Raji (cell line): ENCODE results near the gene TSPO.

Source experiments
- POLR2A ChIP-seq: IDR thresholded peaks from 2 replicates; pipeline ENCODE4 v1.6.1; 2011; ENCODE audit warnings: low read depth, low read length, control low read depth; ENCODE audit not compliant: insufficient read depth

The TSPO gene

DNA sequence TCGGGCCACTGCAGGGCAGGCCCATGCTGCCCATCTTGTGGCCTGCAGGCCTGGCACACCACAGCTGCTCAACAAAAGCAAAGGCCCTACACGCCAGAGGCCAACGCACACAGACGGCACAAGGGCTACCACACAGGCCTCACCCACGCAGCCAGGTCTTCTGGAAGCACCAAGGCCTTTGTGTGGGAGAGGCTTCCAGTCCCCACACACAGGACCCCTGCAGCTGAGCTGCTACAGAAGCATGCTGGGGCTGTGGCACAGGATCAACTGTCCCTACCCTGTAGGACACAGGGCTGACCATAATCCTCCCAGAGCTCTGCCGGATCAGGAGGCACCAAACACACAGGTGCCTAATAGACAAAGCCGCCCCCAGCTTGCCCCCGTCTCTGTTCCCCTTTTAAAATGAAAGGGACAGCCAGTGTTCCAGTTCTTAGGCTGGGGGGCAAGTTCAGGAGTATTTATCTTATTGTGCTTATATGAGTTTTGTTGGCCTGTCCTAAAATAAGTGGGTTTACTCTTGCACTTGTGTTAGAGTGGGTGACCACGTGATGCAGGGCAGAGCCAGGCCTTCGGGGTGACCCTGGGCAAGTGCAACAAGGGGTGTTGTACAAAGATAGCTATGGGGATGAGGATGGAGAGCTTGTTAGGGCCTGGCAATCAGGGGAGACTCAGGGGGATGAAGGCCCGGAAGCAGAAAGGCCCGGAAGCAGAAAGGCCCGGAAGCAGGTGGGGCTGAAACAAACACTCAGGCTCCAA, 30.1 kb downstream of the TSPO start:
- TF ChIP-seq POLR2A: 0 out of 2 replicates have a peak, but pooled peaks have one; percentile 17

DNA sequence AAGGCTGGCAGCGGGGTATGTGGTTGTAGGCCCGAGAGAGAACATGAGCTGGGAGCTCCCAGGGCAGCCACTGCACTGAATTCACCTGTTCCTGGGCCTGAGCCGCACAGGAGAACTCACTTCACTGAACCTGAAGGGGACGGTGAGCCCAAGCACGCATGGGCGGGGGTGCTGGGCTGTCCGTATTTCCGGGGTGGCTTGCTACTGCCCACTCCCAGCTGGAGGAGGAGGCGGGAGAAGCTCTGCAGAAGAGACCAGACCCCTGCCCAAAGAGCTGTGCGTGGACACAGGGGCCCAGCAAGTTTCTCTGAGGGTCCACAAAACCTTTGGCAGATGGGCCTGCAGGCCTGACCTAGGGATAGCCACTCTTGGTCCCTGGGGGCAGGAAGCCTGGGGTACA, 30.8 kb downstream of the TSPO start:
- TF ChIP-seq POLR2A: no peak

DNA sequence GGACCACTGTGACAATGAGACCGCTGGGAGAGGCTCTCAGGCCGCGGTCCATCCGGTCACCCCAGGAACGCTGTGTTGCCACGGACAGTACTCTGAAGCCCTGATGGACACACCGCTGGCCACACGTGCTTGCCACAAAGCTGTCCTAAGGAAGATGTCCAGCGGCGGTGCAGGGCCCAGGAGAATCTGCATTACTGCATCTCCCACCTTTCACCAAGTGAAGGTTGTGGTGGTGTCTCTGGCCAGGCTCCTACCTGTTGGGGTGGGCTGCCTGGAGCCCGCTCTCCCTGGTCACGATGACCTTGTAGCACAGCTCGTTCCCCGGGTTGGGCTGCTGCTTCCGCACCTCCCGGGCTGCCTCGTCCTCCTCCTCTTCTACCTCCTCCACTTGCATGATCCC, 31.4 kb downstream of the TSPO start:
- no peak for TF ChIP-seq POLR2A

DNA sequence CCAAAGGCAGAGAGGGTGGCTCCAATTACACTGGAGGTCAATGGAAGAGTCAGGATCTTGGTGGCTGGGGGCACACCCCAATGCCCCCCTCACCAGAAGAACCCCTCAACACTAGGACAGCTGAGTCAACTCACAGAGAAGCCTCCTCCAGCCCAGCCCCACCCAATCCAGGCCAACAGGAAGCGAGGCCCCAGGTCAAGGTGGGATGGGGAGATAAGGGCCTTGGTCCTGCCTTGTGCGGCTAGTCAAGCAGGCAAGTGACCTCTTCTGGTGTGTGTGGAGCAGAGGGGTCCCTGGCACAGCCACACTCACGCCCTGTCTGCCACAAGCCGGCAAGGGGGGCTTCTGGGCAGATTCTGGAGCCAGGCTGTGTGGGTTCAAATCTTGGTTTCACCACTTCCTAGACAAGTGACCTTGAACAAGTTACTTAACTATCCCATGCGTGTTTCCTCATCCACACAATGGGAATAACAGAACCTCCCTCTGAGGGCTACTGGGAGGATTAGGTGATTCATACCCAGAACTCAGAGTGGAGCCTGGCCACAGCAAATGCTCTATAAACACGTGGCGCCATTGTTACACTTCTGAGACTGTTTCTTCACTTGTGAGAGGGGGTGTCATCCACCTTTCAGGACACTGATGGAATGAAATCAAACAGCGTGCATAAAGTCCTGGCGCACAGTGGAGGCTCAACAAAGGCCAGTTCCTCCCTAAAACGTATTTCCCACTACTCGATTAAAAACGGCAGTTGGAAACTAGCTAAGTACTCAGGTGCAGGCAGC, 32.3 kb downstream of the TSPO start:
- no peak for TF ChIP-seq POLR2A

DNA sequence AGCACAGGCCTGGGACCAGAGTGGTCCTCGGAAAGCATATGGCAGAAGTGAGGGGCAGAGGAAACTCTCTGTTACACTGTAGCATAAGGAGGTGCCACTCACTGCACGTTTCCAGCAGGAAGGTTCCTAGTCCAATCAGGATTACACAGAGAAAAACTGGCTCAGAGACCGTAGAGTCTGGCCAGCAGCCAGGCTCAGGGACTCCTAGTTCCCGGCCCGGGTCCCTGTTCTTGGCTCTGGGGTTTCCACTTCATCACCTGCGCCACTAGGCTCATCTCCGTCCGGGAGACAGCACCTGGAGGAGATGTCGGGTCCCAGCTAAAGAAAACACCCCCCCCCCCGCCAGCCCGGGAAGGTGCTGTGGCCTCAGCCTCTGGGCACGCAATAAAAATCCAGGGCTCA, 34.5 kb downstream of the TSPO start:
- no peak for TF ChIP-seq POLR2A

DNA sequence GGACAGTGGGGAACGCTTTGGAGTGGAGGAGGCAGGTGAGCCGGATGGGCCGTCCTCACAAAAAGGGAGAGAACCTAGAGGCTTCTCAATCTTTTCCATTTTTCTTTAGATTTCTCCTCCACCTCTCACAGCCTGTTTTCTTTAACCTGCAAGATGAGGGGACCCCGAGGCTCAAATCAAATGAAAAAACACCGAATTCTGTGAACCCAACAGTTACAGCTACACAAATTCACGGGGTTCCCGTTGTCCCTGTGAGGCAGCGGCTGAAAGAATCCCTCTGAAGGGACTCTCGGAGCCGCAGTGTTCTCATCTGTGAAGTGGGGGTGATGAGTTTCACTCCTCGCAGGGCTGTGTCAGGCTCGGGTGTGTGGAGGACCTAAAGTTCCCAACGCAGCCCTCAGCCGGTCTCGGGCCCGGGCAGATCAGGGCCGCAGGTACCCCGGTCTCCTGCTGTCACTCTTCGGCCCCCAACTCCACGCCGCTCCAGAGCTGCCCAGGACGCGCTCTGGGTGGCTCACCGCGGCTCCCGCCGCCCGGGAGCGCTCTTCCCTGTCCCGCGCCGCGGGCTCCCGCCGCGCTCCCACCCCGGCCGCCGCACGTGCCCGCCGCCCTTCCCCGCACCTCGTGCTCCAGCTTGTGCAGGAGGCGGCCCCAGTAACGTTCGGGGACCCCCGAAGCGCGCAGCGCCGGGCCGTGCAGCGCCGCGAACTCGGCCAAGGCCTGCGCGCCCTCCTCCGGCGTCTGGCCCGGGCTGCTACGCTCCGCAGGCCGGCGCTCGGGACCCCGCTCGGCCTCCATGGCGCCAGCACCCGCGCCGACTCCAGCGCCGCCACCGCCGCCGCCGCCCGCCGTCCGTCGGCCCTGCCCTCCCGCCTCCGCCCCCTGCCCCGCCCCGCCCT, 35.2 kb downstream of the TSPO start, which contains the start of gene TTLL12:
TSS of gene TTLL12 (minus strand) at position 863 of the 899 bp plus-strand sequence. CDS start at position 798, 65 bp downstream.
- peak; percentile 74 for TF ChIP-seq POLR2A

DNA sequence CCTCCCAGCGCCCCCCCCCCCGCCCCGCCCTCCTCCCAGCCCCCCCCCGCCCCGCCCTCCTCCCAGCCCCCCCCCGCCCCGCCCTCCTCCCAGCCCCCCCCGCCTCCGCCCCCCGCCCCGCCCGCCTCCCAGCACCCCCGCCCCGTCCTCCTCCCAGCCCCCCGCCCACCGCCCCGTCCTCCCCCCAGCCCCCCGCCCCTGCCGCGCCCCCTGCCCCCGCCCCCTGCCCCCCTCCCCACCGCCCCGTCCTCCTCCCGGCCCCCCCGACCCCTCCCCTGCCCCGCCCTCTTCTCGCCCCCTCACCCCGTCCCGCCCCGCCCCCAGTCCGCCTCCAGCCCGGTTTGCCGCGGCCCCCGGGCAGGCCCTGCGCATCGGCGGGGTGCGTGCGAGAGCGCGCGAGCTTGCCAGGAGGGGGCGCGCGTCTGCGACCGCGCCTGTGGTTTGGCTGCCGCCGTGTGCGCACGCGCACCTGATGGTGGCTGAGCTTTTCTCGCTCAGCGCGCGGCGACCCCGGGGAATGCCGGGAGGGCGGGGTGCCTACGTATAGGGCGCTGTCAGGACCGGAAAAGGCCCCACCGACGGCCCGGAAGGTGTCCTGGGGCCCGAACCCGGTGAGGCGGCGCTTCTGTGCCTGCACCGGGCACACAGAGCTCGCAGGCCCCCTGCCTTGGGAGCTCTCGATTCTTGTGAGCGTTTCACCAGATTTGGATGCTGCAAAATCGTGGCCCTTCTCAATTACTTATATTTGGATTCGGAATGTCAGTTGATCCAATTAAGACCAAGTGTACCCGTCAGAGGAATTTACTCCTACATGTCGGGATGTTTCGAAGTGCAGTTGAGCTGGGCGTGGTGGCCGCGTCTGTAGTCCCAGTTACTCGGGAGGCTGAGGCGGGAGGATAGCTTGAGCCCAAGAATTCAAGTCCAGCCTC, 36.1 kb downstream of the TSPO start:
- peak; percentile 94 for TF ChIP-seq POLR2A

DNA sequence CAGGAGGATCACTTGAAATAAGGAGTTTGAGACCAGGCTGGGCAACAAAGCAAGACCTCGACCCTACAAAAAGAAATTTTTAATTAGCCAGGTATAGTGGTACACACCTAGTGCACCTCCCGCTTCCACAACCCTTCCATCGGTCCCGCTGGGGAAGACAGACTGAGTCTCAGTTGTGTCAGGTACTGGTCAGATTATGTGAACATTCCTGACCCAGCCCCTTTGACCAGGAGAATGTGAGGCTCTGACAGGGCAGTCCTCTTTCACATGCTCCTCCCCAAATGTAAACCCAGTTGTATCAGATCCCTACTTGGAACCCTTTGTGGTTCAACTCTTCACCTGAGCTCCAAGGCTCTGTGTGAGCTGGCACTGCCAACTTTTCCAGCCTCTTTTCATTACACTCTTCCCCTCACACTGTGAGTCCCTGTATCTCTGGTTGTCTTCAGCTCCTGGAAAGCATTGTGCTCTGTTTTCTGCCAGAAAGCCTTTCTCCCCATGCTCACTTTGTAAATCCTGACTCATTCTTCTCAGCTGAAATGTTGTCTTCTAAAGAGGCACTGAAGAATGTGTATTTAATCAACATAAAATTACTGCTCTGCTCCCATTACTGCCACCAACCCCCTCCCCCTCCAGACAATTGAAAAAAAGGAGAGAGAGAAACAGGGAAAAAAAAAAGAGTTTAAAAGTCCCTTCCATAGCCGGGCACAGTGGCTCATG, 37.6 kb downstream of the TSPO start:
- TF ChIP-seq POLR2A: no peak

DNA sequence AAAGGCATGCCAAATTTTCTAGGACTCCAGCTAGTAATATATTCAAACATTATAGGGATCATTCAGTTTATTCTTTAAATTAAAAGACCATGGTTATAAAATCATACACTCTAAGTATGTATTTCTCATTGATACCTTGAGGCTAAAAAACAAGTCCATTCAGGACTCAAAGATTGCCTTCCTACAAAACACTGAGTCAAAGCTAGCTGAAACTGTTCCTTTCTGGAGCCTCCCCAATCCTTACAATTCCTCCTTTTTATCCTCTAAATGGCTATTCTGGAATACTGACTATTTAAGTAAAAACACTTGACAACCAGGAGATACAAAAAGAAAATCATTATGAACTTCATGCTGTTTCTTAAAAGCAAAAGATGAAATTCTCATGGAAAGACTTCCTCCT, 40.5 kb downstream of the TSPO start:
- no peak for TF ChIP-seq POLR2A

DNA sequence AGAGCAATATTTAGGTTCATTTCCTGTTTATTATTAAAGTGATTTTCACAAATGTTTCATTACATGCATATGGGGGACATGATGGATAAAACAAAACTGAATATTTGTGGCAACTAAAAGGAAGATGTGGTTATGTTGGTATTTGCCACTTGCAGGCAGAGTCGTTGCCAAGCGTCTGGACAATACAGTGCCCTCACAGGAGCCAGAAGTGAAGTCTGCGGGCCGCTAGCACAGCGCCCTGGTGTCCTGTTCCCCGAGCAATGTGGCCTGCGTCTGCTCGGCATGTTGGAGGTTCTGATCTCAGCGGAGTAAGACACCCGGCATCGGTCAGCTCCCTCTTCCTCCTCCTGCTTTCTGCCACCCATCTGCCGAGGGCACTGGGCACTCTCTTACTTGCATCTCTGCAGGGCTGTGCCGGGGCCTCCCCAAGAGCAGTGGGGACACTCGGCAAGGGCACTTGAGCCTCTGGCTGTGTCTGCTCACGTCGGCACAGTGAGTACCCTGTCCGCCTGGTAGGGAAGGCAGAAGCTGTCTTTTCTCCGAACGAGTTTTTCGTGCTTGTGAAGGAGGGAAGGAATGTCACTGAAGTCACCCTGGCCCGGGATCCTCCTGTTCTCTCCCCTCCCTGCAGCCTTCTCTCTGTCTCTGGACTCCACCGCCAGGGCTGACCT, 46.0 kb downstream of the TSPO start:
- no peak for TF ChIP-seq POLR2A

DNA sequence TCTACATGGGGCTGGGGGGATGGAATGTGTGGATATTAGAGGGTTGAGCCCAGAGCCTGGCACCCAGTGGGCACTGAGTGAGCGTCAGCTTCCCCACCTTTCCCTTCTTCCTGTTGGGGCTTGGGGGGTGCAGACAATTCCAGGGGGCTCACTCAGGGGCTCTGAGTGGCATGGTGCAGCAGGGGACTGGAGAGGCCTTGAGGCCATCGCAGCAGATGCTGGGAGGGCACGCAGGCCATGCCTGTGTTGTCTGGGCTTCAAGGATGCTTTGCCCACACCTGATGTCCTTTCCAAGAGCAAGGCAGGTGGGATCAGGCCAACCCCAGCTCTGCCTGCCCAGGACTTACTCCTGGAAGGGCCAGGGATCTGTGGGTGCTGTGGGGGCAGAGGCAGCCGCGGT, 46.8 kb downstream of the TSPO start:
- TF ChIP-seq POLR2A: no peak

DNA sequence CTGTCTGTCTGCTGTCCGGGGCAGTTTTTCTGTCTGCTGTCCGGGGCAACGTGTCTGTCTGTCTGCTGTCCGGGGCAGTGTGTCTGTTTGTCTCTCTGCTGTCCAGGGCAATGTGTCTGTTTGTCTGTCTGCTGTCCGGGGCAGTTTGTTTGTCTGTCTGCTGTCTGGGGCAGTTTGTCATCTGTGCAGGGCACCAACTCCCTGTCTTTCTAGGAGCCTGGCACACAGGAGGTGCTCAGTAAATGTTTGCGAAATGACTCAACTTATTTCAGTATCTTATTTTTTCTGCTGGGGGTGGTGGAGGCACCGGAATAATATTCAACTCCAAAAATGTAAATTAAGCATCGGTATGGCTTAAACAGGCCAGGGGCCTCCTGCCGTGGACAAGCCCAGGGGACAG, 47.6 kb downstream of the TSPO start:
- TF ChIP-seq POLR2A: no peak

DNA sequence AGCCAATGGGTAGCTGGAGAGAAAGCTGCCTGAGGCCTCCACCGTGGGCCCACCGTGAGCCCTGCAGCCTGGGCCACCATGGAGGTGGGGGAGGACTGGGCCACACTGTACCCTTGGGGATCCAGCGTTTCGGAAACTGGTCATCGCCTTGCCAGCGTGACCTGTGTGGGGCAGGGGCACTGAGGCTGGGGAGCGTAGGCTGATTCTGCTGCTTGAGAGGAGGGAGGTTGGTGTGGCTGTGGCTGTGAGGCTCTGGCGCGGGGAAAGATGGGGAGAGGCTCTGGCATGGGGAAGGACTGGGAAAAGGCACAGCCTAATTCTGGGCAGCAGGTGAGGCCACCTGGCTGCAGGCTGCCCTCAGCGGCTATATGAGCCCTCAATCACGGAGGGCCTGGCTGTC, 48.2 kb downstream of the TSPO start:
- no peak for TF ChIP-seq POLR2A
